ENCODE results near the gene CNTNAP2.

DNA sequence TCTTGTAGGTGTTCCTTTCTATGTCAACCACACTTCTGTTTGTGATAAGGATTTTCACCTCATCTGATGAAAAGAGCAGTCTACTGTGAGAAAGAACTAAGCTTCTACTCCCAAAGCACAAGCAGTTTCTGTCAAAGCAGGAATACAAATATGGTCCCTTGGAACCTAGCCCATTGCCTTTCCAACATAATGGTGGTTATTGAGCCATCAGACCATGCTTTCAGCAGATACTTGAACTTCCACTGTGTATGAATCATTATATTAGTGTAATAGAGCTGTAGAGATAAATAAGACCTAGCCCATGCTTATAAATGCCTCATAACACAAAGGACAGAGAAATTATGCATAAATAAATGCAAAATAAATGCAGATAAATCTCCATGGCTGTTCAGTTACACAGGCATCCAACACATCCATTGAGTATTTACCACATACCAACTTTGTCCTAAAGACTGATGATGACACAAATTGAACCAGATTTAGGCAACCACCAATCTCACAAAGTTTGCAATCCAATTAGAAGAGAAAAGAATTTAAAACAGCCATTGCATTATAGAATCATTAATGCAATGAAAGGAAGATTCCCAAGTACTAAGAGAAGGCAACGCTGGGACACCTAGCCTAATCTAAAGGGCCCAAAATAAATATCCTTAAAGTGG lies 1744.6 kb downstream of the CNTNAP2 start:
- TF ChIP-seq, protein P1, sequence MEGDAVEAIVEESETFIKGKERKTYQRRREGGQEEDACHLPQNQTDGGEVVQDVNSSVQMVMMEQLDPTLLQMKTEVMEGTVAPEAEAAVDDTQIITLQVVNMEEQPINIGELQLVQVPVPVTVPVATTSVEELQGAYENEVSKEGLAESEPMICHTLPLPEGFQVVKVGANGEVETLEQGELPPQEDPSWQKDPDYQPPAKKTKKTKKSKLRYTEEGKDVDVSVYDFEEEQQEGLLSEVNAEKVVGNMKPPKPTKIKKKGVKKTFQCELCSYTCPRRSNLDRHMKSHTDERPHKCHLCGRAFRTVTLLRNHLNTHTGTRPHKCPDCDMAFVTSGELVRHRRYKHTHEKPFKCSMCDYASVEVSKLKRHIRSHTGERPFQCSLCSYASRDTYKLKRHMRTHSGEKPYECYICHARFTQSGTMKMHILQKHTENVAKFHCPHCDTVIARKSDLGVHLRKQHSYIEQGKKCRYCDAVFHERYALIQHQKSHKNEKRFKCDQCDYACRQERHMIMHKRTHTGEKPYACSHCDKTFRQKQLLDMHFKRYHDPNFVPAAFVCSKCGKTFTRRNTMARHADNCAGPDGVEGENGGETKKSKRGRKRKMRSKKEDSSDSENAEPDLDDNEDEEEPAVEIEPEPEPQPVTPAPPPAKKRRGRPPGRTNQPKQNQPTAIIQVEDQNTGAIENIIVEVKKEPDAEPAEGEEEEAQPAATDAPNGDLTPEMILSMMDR (IDR thresholded peaks at IDR 0.05) = no peak
- TF ChIP-seq POLR2A (IDR thresholded peaks at IDR 0.05) = no peak

Data from lower leg skin (tissue), 3 donors.